Inferior parietal cortex (tissue), 1 donor: ENCODE measurements around the gene ACYP1.

Experiments used
- DNase-seq: peaks from one replicate; pipeline ENCODE4 v3.0.0-alpha.2; 2016; ENCODE audit errors: extremely low spot score

Gene ACYP1

GRCh38 chr14:75040959-75041358 is 22.9 kb downstream of the ACYP1 start:
- no peak for DNase-seq

GRCh38 chr14:75040507-75040906 is 23.3 kb downstream of the ACYP1 start:
- no peak for DNase-seq

GRCh38 chr14:75032939-75033338 is 30.9 kb downstream of the ACYP1 start:
- no peak for DNase-seq

GRCh38 chr14:75030147-75030546 is 33.7 kb downstream of the ACYP1 start:
- no peak for DNase-seq

- no peak for DNase-seq
These were observed 37.9 kb downstream of the ACYP1 start for GRCh38 chr14:75025876-75026275.

- no peak for DNase-seq
These were observed 38.7 kb downstream of the ACYP1 start for GRCh38 chr14:75025082-75025481.

GRCh38 chr14:75023108-75023507 is 40.7 kb downstream of the ACYP1 start:
- no peak for DNase-seq

GRCh38 chr14:75022655-75023054 is 41.2 kb downstream of the ACYP1 start:
- DNase-seq, result no peak

GRCh38 chr14:75018694-75019093 is 45.1 kb downstream of the ACYP1 start:
- no peak for DNase-seq

GRCh38 chr14:75016815-75017214 is 47.0 kb downstream of the ACYP1 start:
- DNase-seq, result no peak

GRCh38 chr14:75015496-75015895 is 48.3 kb downstream of the ACYP1 start:
- DNase-seq, result no peak

- no peak for DNase-seq
These were observed 50.5 kb downstream of the ACYP1 start for GRCh38 chr14:75013290-75013689.

- no peak for DNase-seq
These were observed 52.3 kb downstream of the ACYP1 start for GRCh38 chr14:75011356-75011994.

GRCh38 chr14:75010472-75011093 is 53.2 kb downstream of the ACYP1 start:
- no peak for DNase-seq

GRCh38 chr14:75009176-75009575 is 54.6 kb downstream of the ACYP1 start:
- no peak for DNase-seq

GRCh38 chr14:75005357-75005756 is 58.5 kb downstream of the ACYP1 start:
- no peak for DNase-seq

GRCh38 chr14:75003250-75004027 is 60.4 kb downstream of the ACYP1 start:
- no peak for DNase-seq
